Transverse colon (tissue), 4 donors: ENCODE results near the gene PDZD2. TPM values are rescaled to one million over a fixed set of nuclear protein-coding genes. Genes with fewer than 3 reads are reported as not detected.

ENCODE experiments used
- DNase-seq: peaks from one replicate; pipeline ENCODE4 v3.0.0-alpha.2; 2019
- H3K27ac ChIP-seq, 4 donors: fragments of 200-600 bp; sonication (generic); 2 replicates each; pipeline ENCODE4 v1.5.1; 2016 to 2018; ENCODE audit warnings: inconsistent platforms in 4 of 4
- H3K27me3 ChIP-seq: fragments of 200-600 bp; sonication (generic); 2 replicates; pipeline ENCODE4 v1.5.1; 2017; ENCODE audit warnings: inconsistent platforms
- H3K36me3 ChIP-seq, 4 donors: fragments of 200-600 bp; sonication (generic); 2 replicates each; pipeline ENCODE4 v1.5.1; 2017 to 2019; ENCODE audit warnings: inconsistent platforms in 4 of 4
- H3K4me1 ChIP-seq, 4 donors: fragments of 200-600 bp; sonication (generic); 2 replicates each; pipeline ENCODE4 v1.5.1; 2017 to 2020; ENCODE audit warnings: inconsistent platforms in 4 of 4
- H3K4me3 ChIP-seq, 4 donors: fragments of 200-600 bp; sonication (generic); 1 replicate in 1 of 4; 2 replicates in 3 of 4; pipeline versions ENCODE4 v1.5.1 to v1.6.1; 2017 to 2019; ENCODE audit warnings: inconsistent platforms in 4 of 4
- H3K9me3 ChIP-seq, 2 donors: fragments of 200-600 bp; sonication (generic); 2 replicates each; pipeline ENCODE4 v1.5.1; 2017 to 2019; ENCODE audit warnings: inconsistent platforms in 2 of 2
- CTCF ChIP-seq, 5 experiments: fragments of 200-600 bp in 3 of 5; fragments of 450-650 bp in 2 of 5; sonication (generic) in 3 of 5; IDR thresholded peaks; 1 replicate in 2 of 5; 2 replicates in 3 of 5; pipeline ENCODE4 v1.5.1; 2016 to 2017; ENCODE audit warnings: antibody characterized with exemption in 5 of 5, inconsistent platforms in 3 of 5, mild to moderate bottlenecking in 2 of 5, moderate library complexity in 1 of 5
- EP300 ChIP-seq: sonication (generic); formaldehyde crosslinking; IDR thresholded peaks from one replicate; pipeline ENCODE4 v1.6.1; 2017; ENCODE audit warnings: antibody characterized with exemption, low read depth
- POLR2A ChIP-seq: fragments of 450-650 bp; IDR thresholded peaks from one replicate; pipeline ENCODE4 v1.6.1; 2016; ENCODE audit warnings: antibody characterized with exemption, mild to moderate bottlenecking, moderate library complexity
- POLR2AphosphoS5 ChIP-seq, 3 donors: sonication (generic); formaldehyde crosslinking; IDR thresholded peaks; one replicate each; pipeline ENCODE4 v1.6.1; 2016; ENCODE audit warnings: antibody characterized with exemption in 3 of 3
- WGBS, 2 donors: methylation state at CpG; one replicate each; pipeline ENCODE4 v1.1.5; 2018; ENCODE audit warnings: low coverage in 1 of 2; 5-methylcytosine and 5-hydroxymethylcytosine counted together
- in situ Hi-C, 4 donors: fragments of 200-750 bp; cut with MboI; loops; one replicate each; pipeline versions ENCODE4 v1.15.0 to v1.15.1; 2017; ENCODE audit warnings: low sequenced_read_pairs in 3 of 4, low pct_ligation_motif_present in 1 of 4, low pct_unique_long_range_greater_than_20kb in 1 of 4
- intact Hi-C: fragments of 100-400 bp; cut with DNase I; formaldehyde crosslinking; loops from one replicate; pipeline ENCODE4 v1.15.1; 2023; ENCODE audit warnings: low total_unique reads
- total RNA-seq, 4 donors: library from RNA; depleted of rRNA; stranded (reverse); fragments of >200 nt; gene quantifications; one replicate each; pipeline ENCODE4 v1.1.0, GENCODE V29; 2016

The PDZD2 gene
- total RNA-seq, 4 donors from 2014 or later, result 2.0 to 3.7 (median 2.8) TPM

GRCh38 chr5:31678180-31678579 lies 39.2 kb downstream of the PDZD2 start:
- Histone ChIP-seq H3K4me1 (no peaks in the 10 kb centered on the region), H3K27ac (no peak overlapping the region), H3K9me3 (no peaks in the 10 kb centered on the region), H3K27me3 (no peaks in the 10 kb centered on the region), H3K4me3 (no peak overlapping the region), H3K36me3 (no peaks in the 10 kb centered on the region)
- TF ChIP-seq EP300 (no peak), POLR2A (no peak), CTCF (IDR thresholded peaks at IDR 0.05) (no peak), POLR2AphosphoS5 (IDR thresholded peaks at IDR 0.05) (no peak)
- intact Hi-C loops, result no loop called here
- no peak for DNase-seq
- 38% methylated on average over 6 of the region's 6 CpGs; no CpG with 5 or more reads in 1 of the 2 donors for WGBS, 2 donors
- in situ Hi-C loops, result no loop called here

GRCh38 chr5:31680528-31680927 lies 41.6 kb downstream of the PDZD2 start:
- no peak for DNase-seq
- no peaks in the 10 kb centered on the region for H3K36me3 ChIP-seq
- H3K27ac ChIP-seq, result no peak overlapping the region
- intact Hi-C loops, result no loop called here
- 69 to 88% methylated on average over 5 to 12 of the region's 12 CpGs for WGBS, 2 donors
- no peak overlapping the region for H3K4me3 ChIP-seq
- H3K4me1 ChIP-seq, result no peaks in the 10 kb centered on the region
- no peaks in the 10 kb centered on the region for H3K27me3 ChIP-seq
- in situ Hi-C loops, result no loop called here
- TF ChIP-seq CTCF (IDR thresholded peaks at IDR 0.05) (no peak), EP300 (no peak), POLR2AphosphoS5 (IDR thresholded peaks at IDR 0.05) (no peak)
- no peaks in the 10 kb centered on the region for H3K9me3 ChIP-seq

- intact Hi-C loops (no loop called here), in situ Hi-C loops (no loop called here)
- no peak for DNase-seq
- Histone ChIP-seq H3K9me3 (no peaks in the 10 kb centered on the region), H3K27ac (no peak overlapping the region), H3K27me3 (no peaks in the 10 kb centered on the region), H3K36me3 (no peaks in the 10 kb centered on the region), H3K4me1 (no peaks in the 10 kb centered on the region), H3K4me3 (no peak overlapping the region)
- TF ChIP-seq POLR2AphosphoS5 (IDR thresholded peaks at IDR 0.05), result no peak
- no peak for TF ChIP-seq POLR2A
- no peak for TF ChIP-seq EP300
- no peak for TF ChIP-seq CTCF (IDR thresholded peaks at IDR 0.05)
- 51 to 58% methylated on average over 7 to 11 of the region's 11 CpGs for WGBS, 2 donors
Measured at GRCh38 chr5:31682025-31682424, 43.1 kb downstream of the PDZD2 start.

GRCh38 chr5:31682851-31683250 lies 43.9 kb downstream of the PDZD2 start:
- no peak overlapping the region for H3K4me3 ChIP-seq
- WGBS, 2 donors, result 36 to 54% methylated on average over 4 to 6 of the region's 6 CpGs
- no peak for DNase-seq

More at GRCh38 chr5:31682851-31683250, 43.9 kb downstream of the PDZD2 start:
- TF ChIP-seq EP300 (no peak), CTCF (IDR thresholded peaks at IDR 0.05) (no peak), POLR2A (no peak), POLR2AphosphoS5 (IDR thresholded peaks at IDR 0.05) (no peak)
- Histone ChIP-seq H3K27me3 (no peaks in the 10 kb centered on the region), H3K36me3 (no peaks in the 10 kb centered on the region), H3K27ac (no peak overlapping the region), H3K9me3 (no peaks in the 10 kb centered on the region), H3K4me1 (no peaks in the 10 kb centered on the region)
- intact Hi-C loops (no loop called here), in situ Hi-C loops (no loop called here)
